ENCODE measurements around the gene DTYMK.
A peak's percentile ranks its signal among the peaks of the same experiment; 100 is the strongest.
"Not testable (repeated sequence)": the region's sequence is repeated elsewhere in the genome, so short reads cannot be mapped to it uniquely, and the experiment has no call there.

DTYMK gene

GRCh38 chr2:241666627-241667400 is 19.8 kb downstream of the DTYMK start:
- Histone ChIP-seq H3K4me1 (ENCODE audit: control insufficient read depth, insufficient read depth, low read length) (peaks cover 2% of the 10 kb centered on the region), H3K9ac (ENCODE audit: low read depth, low read length) (no peak overlapping the region), H3K9me3 (ENCODE audit: control insufficient read depth, insufficient read depth, low read length) (no peaks in the 10 kb centered on the region), H3K27me3 (ENCODE audit: control insufficient read depth, insufficient read depth, low read length) (no peaks in the 10 kb centered on the region), H3K4me3 (ENCODE audit: low read depth, low read length) (no peak overlapping the region), H3K36me3 (ENCODE audit: control insufficient read depth, insufficient read depth, low read length) (peaks cover 24% of the 10 kb centered on the region)

DNA sequence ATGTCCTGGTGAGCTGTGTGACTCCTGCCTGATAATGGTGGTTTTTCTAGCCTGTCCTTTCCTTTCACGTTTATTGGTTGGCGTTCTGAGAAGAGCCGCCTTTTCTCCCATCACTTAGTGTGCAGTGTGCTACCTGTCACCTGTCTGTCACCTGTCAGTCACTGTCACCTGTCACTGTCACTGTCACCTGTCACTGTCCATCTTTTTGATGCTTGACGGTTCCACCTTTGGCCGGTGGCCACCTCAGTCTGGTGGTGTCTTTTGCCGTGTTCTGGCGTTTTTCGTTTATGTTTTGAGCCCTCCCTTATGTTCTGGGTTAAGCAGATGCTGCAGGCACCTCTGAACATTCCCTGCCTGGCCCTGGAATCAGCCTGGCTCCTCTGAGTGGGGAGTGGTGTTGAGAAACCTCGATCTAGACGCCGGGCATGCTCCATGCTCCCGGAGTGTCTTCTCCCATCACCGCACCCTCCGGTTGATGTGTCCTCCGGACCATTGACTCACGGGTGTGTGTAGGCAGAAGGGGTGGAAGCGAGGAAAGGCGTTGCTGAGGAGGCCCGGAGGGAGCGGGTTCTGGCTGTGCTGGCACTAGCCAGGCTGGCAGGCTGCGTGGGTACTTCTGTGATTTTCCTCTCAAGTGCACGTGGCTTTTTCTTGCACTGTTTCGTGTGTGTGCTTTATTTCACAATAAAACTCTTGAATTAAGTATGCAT is 20.7 kb downstream of the DTYMK start:
- Histone ChIP-seq H3K27me3 (ENCODE audit: control insufficient read depth, insufficient read depth, low read length) (no peaks in the 10 kb centered on the region), H3K9ac (ENCODE audit: low read depth, low read length) (no peak overlapping the region), H3K9me3 (ENCODE audit: control insufficient read depth, insufficient read depth, low read length) (no peaks in the 10 kb centered on the region), H3K4me1 (ENCODE audit: control insufficient read depth, insufficient read depth, low read length) (peaks cover 2% of the 10 kb centered on the region), H3K36me3 (ENCODE audit: control insufficient read depth, insufficient read depth, low read length) (peaks cover 29% of the 10 kb centered on the region), H3K4me3 (ENCODE audit: low read depth, low read length) (no peak overlapping the region)

- not testable (repeated sequence) for H3K9me3 ChIP-seq (ENCODE audit: control insufficient read depth, insufficient read depth, low read length); H3K27me3 ChIP-seq (ENCODE audit: control insufficient read depth, insufficient read depth, low read length); H3K9ac ChIP-seq (ENCODE audit: low read depth, low read length); H3K4me1 ChIP-seq (ENCODE audit: control insufficient read depth, insufficient read depth, low read length); H3K4me3 ChIP-seq (ENCODE audit: low read depth, low read length)
- H3K36me3 ChIP-seq (ENCODE audit: control insufficient read depth, insufficient read depth, low read length), result peaks cover 31% of the 10 kb centered on the region
Observed at GRCh38 chr2:241662731-241663130, 23.9 kb downstream of the DTYMK start.

DNA sequence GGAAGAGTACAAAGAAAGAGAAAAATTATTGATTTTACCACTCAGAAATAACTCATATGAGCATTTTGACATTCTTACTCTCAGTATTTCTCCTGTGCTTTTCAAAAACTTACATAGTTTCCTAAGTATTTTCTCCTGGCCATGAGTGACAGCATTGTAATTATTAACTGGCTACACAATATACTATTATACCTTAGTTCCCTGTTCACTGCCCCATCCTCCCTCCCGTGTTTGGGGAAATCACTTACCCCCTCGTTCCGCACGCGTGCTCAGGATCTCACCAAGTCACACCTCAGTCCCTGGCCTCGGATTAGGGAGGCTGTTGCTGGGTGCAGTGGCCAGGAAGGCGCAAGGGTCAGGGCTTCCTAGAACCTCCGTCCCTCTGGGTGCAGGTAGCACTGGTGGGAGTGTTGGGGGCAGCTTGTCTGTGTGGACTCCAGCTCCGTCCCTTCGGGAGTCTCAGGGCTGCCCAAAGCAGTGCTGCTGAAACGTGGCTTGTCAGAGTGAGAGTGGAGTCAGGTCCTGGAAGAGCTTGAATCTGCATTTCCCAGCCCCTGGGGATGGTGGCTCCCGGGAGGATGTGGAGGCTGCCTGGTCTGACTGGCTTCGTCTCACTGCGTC is 25.9 kb downstream of the DTYMK start:
- Histone ChIP-seq H3K4me3 (ENCODE audit: low read depth, low read length) (no peak overlapping the region), H3K4me1 (ENCODE audit: control insufficient read depth, insufficient read depth, low read length) (peaks cover 2% of the 10 kb centered on the region), H3K9me3 (ENCODE audit: control insufficient read depth, insufficient read depth, low read length) (no peaks in the 10 kb centered on the region), H3K36me3 (ENCODE audit: control insufficient read depth, insufficient read depth, low read length) (peaks cover 36% of the 10 kb centered on the region), H3K27me3 (ENCODE audit: control insufficient read depth, insufficient read depth, low read length) (no peaks in the 10 kb centered on the region), H3K9ac (ENCODE audit: low read depth, low read length) (peak overlapping the region; percentile 3)

DNA sequence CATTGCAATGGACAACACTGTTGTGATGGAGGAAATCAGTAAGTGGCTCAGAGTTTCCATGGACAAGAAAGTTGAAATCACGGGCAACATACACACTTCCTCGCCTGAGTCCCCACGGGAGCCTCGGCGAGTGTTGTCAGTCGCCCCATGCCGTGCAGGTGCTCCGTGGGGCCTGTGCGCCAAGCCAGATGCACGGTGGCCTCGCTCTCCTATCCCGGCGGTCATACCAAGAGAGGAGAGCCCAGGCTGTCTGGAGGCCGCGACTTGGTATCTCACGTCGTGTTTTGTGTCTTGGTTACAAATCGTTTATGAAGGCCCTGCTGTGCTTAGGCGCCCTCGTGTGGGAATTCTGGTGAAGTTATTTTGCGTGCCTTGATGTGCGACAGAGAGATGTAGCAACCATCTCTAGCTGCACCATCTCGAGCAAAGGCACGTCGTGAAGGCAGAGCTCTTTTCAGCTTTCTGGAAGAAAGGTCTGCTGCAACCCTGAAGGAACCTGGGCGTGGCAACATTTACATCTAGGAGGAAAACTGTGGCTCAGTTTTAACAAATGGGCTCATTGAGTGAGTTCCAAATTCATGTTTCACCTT is 27.4 kb downstream of the DTYMK start:
- H3K9me3 ChIP-seq (ENCODE audit: control insufficient read depth, insufficient read depth, low read length), result no peaks in the 10 kb centered on the region
- no peaks in the 10 kb centered on the region for H3K27me3 ChIP-seq (ENCODE audit: control insufficient read depth, insufficient read depth, low read length)
- H3K4me1 ChIP-seq (ENCODE audit: control insufficient read depth, insufficient read depth, low read length), result no peaks in the 10 kb centered on the region
- no peak overlapping the region for H3K9ac ChIP-seq (ENCODE audit: low read depth, low read length)
- H3K4me3 ChIP-seq (ENCODE audit: low read depth, low read length), result no peak overlapping the region
- peaks cover 49% of the 10 kb centered on the region for H3K36me3 ChIP-seq (ENCODE audit: control insufficient read depth, insufficient read depth, low read length)

GRCh38 chr2:241658296-241658695 is 28.3 kb downstream of the DTYMK start:
- Histone ChIP-seq H3K9me3 (ENCODE audit: control insufficient read depth, insufficient read depth, low read length) (no peaks in the 10 kb centered on the region), H3K4me1 (ENCODE audit: control insufficient read depth, insufficient read depth, low read length) (no peaks in the 10 kb centered on the region), H3K27me3 (ENCODE audit: control insufficient read depth, insufficient read depth, low read length) (no peaks in the 10 kb centered on the region), H3K9ac (ENCODE audit: low read depth, low read length) (no peak overlapping the region), H3K36me3 (ENCODE audit: control insufficient read depth, insufficient read depth, low read length) (peaks cover 49% of the 10 kb centered on the region), H3K4me3 (ENCODE audit: low read depth, low read length) (no peak overlapping the region)

GRCh38 chr2:241657786-241658254 is 28.8 kb downstream of the DTYMK start:
- Histone ChIP-seq H3K9ac (ENCODE audit: low read depth, low read length) (no peak overlapping the region), H3K4me3 (ENCODE audit: low read depth, low read length) (no peak overlapping the region), H3K27me3 (ENCODE audit: control insufficient read depth, insufficient read depth, low read length) (no peaks in the 10 kb centered on the region), H3K36me3 (ENCODE audit: control insufficient read depth, insufficient read depth, low read length) (peaks cover 50% of the 10 kb centered on the region), H3K4me1 (ENCODE audit: control insufficient read depth, insufficient read depth, low read length) (no peaks in the 10 kb centered on the region), H3K9me3 (ENCODE audit: control insufficient read depth, insufficient read depth, low read length) (no peaks in the 10 kb centered on the region)

- no peaks in the 10 kb centered on the region for H3K9me3 ChIP-seq (ENCODE audit: control insufficient read depth, insufficient read depth, low read length)
- H3K27me3 ChIP-seq (ENCODE audit: control insufficient read depth, insufficient read depth, low read length), result no peaks in the 10 kb centered on the region
- H3K4me1 ChIP-seq (ENCODE audit: control insufficient read depth, insufficient read depth, low read length), result no peaks in the 10 kb centered on the region
- peaks cover 60% of the 10 kb centered on the region for H3K36me3 ChIP-seq (ENCODE audit: control insufficient read depth, insufficient read depth, low read length)
- no peak overlapping the region for H3K4me3 ChIP-seq (ENCODE audit: low read depth, low read length)
- H3K9ac ChIP-seq (ENCODE audit: low read depth, low read length), result no peak overlapping the region
Observed at GRCh38 chr2:241656190-241656741, 30.3 kb downstream of the DTYMK start.

GRCh38 chr2:241655516-241656189 is 31.0 kb downstream of the DTYMK start:
- no peaks in the 10 kb centered on the region for H3K4me1 ChIP-seq (ENCODE audit: control insufficient read depth, insufficient read depth, low read length)
- no peak overlapping the region for H3K4me3 ChIP-seq (ENCODE audit: low read depth, low read length)
- H3K9me3 ChIP-seq (ENCODE audit: control insufficient read depth, insufficient read depth, low read length), result no peaks in the 10 kb centered on the region
- H3K9ac ChIP-seq (ENCODE audit: low read depth, low read length), result no peak overlapping the region
- peaks cover 54% of the 10 kb centered on the region for H3K36me3 ChIP-seq (ENCODE audit: control insufficient read depth, insufficient read depth, low read length)
- no peaks in the 10 kb centered on the region for H3K27me3 ChIP-seq (ENCODE audit: control insufficient read depth, insufficient read depth, low read length)

- peaks cover 45% of the 10 kb centered on the region for H3K36me3 ChIP-seq (ENCODE audit: control insufficient read depth, insufficient read depth, low read length)
- H3K9ac ChIP-seq (ENCODE audit: low read depth, low read length), result no peak overlapping the region
- H3K4me1 ChIP-seq (ENCODE audit: control insufficient read depth, insufficient read depth, low read length), result peaks cover 2% of the 10 kb centered on the region
- H3K9me3 ChIP-seq (ENCODE audit: control insufficient read depth, insufficient read depth, low read length), result no peaks in the 10 kb centered on the region
- no peak overlapping the region for H3K4me3 ChIP-seq (ENCODE audit: low read depth, low read length)
- no peaks in the 10 kb centered on the region for H3K27me3 ChIP-seq (ENCODE audit: control insufficient read depth, insufficient read depth, low read length)
Observed at GRCh38 chr2:241654551-241654950, 32.1 kb downstream of the DTYMK start.

DNA sequence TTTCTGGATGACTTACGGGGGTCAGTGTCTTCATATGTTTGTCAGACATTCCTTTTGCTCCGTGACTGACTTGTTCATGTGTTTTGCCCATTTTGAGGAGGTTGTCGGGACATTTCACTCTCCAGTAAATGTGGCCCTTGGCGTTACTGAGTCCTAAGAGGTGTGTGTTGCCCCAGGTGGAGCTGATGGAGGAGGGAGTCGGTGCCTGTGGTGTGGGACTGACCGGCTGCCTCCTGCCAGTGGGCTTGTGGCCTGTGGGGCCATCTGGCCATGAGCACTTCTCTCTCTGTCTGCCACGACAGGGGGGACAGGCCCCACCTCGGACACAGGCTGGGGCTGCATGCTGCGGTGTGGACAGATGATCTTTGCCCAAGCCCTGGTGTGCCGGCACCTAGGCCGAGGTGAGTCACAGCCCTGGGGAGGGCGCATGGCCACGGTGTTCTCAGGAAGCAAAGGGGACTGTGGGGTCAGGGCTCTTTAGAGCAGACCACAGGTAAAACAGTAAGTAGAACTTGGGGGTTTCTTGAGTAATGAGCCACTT is 33.3 kb downstream of the DTYMK start:
- no peak overlapping the region for H3K9ac ChIP-seq (ENCODE audit: low read depth, low read length)
- peaks cover 40% of the 10 kb centered on the region for H3K36me3 ChIP-seq (ENCODE audit: control insufficient read depth, insufficient read depth, low read length)
- no peak overlapping the region for H3K4me3 ChIP-seq (ENCODE audit: low read depth, low read length)
- H3K27me3 ChIP-seq (ENCODE audit: control insufficient read depth, insufficient read depth, low read length), result no peaks in the 10 kb centered on the region
- peaks cover 2% of the 10 kb centered on the region for H3K4me1 ChIP-seq (ENCODE audit: control insufficient read depth, insufficient read depth, low read length)
- no peaks in the 10 kb centered on the region for H3K9me3 ChIP-seq (ENCODE audit: control insufficient read depth, insufficient read depth, low read length)
